Spleen (tissue), 11 donors: ENCODE measurements around the gene ADGRV1. TPM values are rescaled to one million over a fixed set of nuclear protein-coding genes. Genes with fewer than 3 reads are reported as not detected.
"Not testable (repeated sequence)": the region's sequence is repeated elsewhere in the genome, so short reads cannot be mapped to it uniquely, and the experiment has no call there.

Experiments
- DNase-seq: peaks from one replicate; pipeline ENCODE4 v3.0.0-alpha.2; 2020
- H3K27ac ChIP-seq, 8 donors: fragments of 200-600 bp; sonication (generic) in 7 of 8; 1 replicate in 4 of 8; 2 replicates in 4 of 8; pipeline versions ENCODE4 v1.5.0 to v1.8.0; 2016 to 2021; ENCODE audit warnings: inconsistent platforms in 4 of 8, mild to moderate bottlenecking in 4 of 8, moderate library complexity in 1 of 8
- H3K27me3 ChIP-seq, 7 donors: fragments of 200-600 bp; sonication (generic) in 6 of 7; replicated peaks in 1 of 7; 1 replicate in 4 of 7; 2 replicates in 3 of 7; pipeline versions ENCODE4 v1.5.0 to v1.8.0; 2016 to 2021; ENCODE audit warnings: inconsistent platforms in 3 of 7, mild to moderate bottlenecking in 1 of 7
- H3K36me3 ChIP-seq, 6 donors: fragments of 200-600 bp; sonication (generic) in 5 of 6; 1 replicate in 4 of 6; 2 replicates in 2 of 6; pipeline versions ENCODE4 v1.5.0 to v1.8.0; 2016 to 2021; ENCODE audit warnings: inconsistent platforms in 2 of 6
- H3K4me1 ChIP-seq, 6 donors: fragments of 200-600 bp; sonication (generic) in 5 of 6; 1 replicate in 3 of 6; 2 replicates in 3 of 6; pipeline versions ENCODE4 v1.5.0 to v1.8.0; 2016 to 2021; ENCODE audit warnings: inconsistent platforms in 3 of 6
- H3K4me3 ChIP-seq, 8 donors: fragments of 200-600 bp; sonication (generic) in 7 of 8; 1 replicate in 4 of 8; 2 replicates in 4 of 8; pipeline versions ENCODE4 v1.5.0 to v1.8.0; 2016 to 2021; ENCODE audit warnings: inconsistent platforms in 4 of 8, mild to moderate bottlenecking in 4 of 8, moderate library complexity in 2 of 8
- H3K9me3 ChIP-seq, 8 donors: fragments of 200-600 bp; sonication (generic) in 7 of 8; 1 replicate in 4 of 8; 2 replicates in 4 of 8; pipeline versions ENCODE4 v1.5.0 to v1.8.0; 2016 to 2021; ENCODE audit warnings: inconsistent platforms in 4 of 8
- POLR2A ChIP-seq, 3 donors: fragments of 450-650 bp; IDR thresholded peaks; one replicate each; pipeline ENCODE4 v1.5.1; 2017; ENCODE audit warnings: antibody characterized with exemption in 3 of 3, mild to moderate bottlenecking in 1 of 3
- POLR2AphosphoS5 ChIP-seq, 3 donors: sonication (generic); formaldehyde crosslinking; IDR thresholded peaks; one replicate each; pipeline ENCODE4 v1.5.1; 2017; ENCODE audit warnings: antibody characterized with exemption in 3 of 3
- WGBS, 5 donors: extraction: QIAGEN DNeasy Blood & Tissue Kit in 3 of 5; methylation state at CpG; one replicate each; pipeline versions ENCODE4 v1.1.5 to v1.1.7; 2013 to 2018; 5-methylcytosine and 5-hydroxymethylcytosine counted together
- intact Hi-C: fragments of 100-400 bp; cut with DNase I; formaldehyde crosslinking; loops from one replicate; pipeline ENCODE4 v1.15.0; 2023; ENCODE audit warnings: low total_unique reads
- polyA plus RNA-seq, 3 donors: library from polyadenylated mRNA; stranded (reverse); fragments of 200-250 nt; gene quantifications; one replicate each; pipeline ENCODE4 v1.2.1, GENCODE V29; 2013
- total RNA-seq, 7 donors: library from RNA; depleted of rRNA in 3 of 7; stranded (reverse); fragments of >200 nt in 3 of 7; fragmentation: NEBNext Ultra II Directional in 4 of 7; extraction: Animal tissue kit (Norgen Biotek cat#: 25700) in 4 of 7; gene quantifications; one replicate each; pipeline versions ENCODE4 v1.1.0 to v1.2.1, GENCODE V29; 2016 to 2021
- TF ChIP-seq, protein P1 (sequence below), 11 experiments: fragments of 200-600 bp in 7 of 11; fragments of 450-650 bp in 4 of 11; sonication (generic) in 4 of 11; IDR thresholded peaks in 8 of 11; conservative IDR thresholded peaks in 3 of 11; 1 replicate in 7 of 11; 2 replicates in 4 of 11; pipeline versions ENCODE4 v1.4.0 to v1.8.0; 2016 to 2021; ENCODE audit warnings: antibody characterized with exemption in 11 of 11, inconsistent platforms in 4 of 11, mild to moderate bottlenecking in 1 of 11
- donor health status: healthy with polysubstance abuse.
- donor health status: DM: no; HTN: no; CAD: no; lungs with moderate emphysema.
- donor health status: DM: no; HTN: no; CAD: no.
- donor health status: Bipolar disorder and iron deficiency.
- donor health status: healthy.
- donor health status: DM: no; HTN: no; CAD: no.
- donor health status: DM: yes; HTN: yes; CAD: no.

ADGRV1 gene
- total and polyA plus RNA-seq, 10 donors = 0.08 to 0.69 (median 0.28) TPM; not detected in 3

DNA sequence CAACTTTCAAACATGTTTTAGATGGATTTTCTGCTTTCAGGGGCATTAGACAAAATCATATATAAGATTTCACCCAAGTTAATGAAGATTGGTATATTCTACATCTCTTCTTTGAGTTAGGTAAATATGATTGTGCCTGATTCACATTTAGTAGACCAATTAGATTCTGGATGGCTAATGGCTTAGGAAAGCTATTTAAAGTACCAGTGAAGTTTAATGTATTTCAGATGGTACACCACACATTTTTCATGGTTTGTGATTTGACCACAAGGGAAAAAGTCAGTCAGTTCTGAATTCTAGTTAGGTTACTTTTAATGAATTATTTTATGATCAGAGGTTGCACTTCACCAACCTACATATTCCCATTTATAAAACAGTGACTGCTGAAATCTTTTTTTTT lies 409.7 kb downstream of the ADGRV1 start:
- Histone ChIP-seq H3K4me3 (no peak overlapping the region), H3K27me3 (no peaks in the 10 kb centered on the region), H3K9me3 (peaks cover 0 to 15% (median 3%) of the 10 kb centered on the region in 8 donors), H3K4me1 (no peaks in the 10 kb centered on the region), H3K36me3 (no peaks in the 10 kb centered on the region), H3K27ac (peak overlapping the region in 5 of 8 donors; percentile 18 to 64 (median 56))
- intact Hi-C loops = no loop called here
- TF ChIP-seq POLR2AphosphoS5 (IDR thresholded peaks at IDR 0.05) = no peak
- TF ChIP-seq, protein P1, sequence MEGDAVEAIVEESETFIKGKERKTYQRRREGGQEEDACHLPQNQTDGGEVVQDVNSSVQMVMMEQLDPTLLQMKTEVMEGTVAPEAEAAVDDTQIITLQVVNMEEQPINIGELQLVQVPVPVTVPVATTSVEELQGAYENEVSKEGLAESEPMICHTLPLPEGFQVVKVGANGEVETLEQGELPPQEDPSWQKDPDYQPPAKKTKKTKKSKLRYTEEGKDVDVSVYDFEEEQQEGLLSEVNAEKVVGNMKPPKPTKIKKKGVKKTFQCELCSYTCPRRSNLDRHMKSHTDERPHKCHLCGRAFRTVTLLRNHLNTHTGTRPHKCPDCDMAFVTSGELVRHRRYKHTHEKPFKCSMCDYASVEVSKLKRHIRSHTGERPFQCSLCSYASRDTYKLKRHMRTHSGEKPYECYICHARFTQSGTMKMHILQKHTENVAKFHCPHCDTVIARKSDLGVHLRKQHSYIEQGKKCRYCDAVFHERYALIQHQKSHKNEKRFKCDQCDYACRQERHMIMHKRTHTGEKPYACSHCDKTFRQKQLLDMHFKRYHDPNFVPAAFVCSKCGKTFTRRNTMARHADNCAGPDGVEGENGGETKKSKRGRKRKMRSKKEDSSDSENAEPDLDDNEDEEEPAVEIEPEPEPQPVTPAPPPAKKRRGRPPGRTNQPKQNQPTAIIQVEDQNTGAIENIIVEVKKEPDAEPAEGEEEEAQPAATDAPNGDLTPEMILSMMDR (IDR thresholded peaks at IDR 0.05 in 8 of 11, conservative IDR thresholded peaks at IDR 0.05 in 3 of 11) = no peak
- no peak for TF ChIP-seq POLR2A (IDR thresholded peaks at IDR 0.05)
- DNase-seq = no peak

DNA sequence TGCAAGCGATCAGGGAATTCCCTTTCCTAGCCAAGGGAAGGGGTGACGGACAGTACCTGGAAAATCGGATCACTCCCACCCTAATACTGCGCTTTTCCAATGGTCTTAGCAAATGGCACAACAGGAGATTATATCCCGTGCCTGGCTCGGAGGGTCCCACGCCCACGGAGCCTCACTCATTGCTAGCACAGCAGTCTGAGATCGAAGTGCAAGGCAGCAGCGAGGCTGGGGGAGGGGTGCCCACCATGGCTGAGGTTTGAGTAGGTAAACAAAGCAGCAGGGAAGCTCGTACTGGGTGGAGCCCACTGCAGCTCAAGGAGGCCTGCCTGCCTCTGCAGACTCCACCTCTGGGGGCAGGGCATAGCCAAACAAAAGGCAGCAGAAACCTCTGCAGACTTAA lies 411.3 kb downstream of the ADGRV1 start:
- DNase-seq, H3K4me3 ChIP-seq, intact Hi-C loops, H3K27ac ChIP-seq, H3K27me3 ChIP-seq, H3K4me1 ChIP-seq, H3K36me3 ChIP-seq: not testable (repeated sequence)
- H3K9me3 ChIP-seq = peaks cover 0 to 15% (median 3%) of the 10 kb centered on the region in 8 donors
- WGBS, 5 donors = 83 to 94% (median 91%) methylated on average over 8 to 11 of the region's 11 CpGs

DNA sequence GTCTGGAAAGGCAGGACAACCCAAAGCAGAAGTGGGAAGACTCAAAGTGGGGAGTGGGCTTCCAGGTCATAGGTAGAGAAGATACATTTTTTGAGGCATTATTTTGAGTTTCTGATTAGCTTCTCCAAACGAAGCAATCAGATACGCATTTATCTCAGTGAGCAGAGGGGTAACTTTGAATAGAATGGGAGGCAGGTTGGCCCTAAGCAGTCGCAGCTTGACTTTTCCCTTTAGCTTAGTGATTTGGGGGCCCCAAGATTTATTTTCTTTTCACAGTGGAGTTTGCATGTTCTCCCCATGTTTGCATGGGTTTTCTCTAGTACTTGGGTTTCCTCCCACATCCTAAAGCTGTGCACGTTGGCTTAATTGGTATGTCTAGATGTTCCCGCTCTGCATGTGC lies 422.6 kb downstream of the ADGRV1 start:
- Histone ChIP-seq H3K4me1 (no peaks in the 10 kb centered on the region), H3K27ac (no peak overlapping the region), H3K27me3 (no peaks in the 10 kb centered on the region), H3K9me3 (no peaks in the 10 kb centered on the region), H3K4me3 (no peak overlapping the region), H3K36me3 (no peaks in the 10 kb centered on the region)
- TF ChIP-seq POLR2A (IDR thresholded peaks at IDR 0.05) = no peak
- no peak for TF ChIP-seq POLR2AphosphoS5 (IDR thresholded peaks at IDR 0.05)
- TF ChIP-seq, protein P1 (IDR thresholded peaks at IDR 0.05 in 8 of 11, conservative IDR thresholded peaks at IDR 0.05 in 3 of 11) = no peak
- intact Hi-C loops = no loop called here
- no peak for DNase-seq
- WGBS, 5 donors = 76 to 89% (median 85%) methylated on average over 5 of the region's 5 CpGs

DNA sequence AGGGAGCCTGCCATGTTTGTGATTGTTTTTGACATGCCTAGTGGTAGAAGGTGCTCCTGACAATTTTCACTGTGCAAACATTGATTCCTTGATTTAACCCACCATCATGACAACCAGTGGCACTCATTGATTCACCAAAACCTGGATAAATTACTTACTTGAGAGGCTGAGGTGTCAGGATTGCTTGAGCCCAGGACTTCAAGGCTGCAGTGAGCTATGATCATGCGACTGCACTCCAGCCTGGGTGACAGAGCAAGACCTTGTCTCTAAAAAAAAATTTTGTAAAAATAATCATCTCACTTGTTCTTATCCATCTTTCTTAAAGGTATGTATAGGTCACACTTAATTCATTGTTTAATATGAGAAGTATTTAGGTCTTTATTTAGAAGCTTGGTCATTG lies 423.2 kb downstream of the ADGRV1 start:
- WGBS, 5 donors = 0 to 100% (median 95%) methylated on average over 1 of the region's 1 CpG
- intact Hi-C loops = no loop called here
- Histone ChIP-seq H3K9me3 (no peaks in the 10 kb centered on the region), H3K36me3 (no peaks in the 10 kb centered on the region), H3K4me1 (no peaks in the 10 kb centered on the region), H3K4me3 (no peak overlapping the region), H3K27me3 (no peaks in the 10 kb centered on the region), H3K27ac (no peak overlapping the region)
- TF ChIP-seq POLR2A (IDR thresholded peaks at IDR 0.05) = no peak
- no peak for TF ChIP-seq POLR2AphosphoS5 (IDR thresholded peaks at IDR 0.05)
- TF ChIP-seq, protein P1 (IDR thresholded peaks at IDR 0.05 in 8 of 11, conservative IDR thresholded peaks at IDR 0.05 in 3 of 11) = no peak
- DNase-seq = no peak

DNA sequence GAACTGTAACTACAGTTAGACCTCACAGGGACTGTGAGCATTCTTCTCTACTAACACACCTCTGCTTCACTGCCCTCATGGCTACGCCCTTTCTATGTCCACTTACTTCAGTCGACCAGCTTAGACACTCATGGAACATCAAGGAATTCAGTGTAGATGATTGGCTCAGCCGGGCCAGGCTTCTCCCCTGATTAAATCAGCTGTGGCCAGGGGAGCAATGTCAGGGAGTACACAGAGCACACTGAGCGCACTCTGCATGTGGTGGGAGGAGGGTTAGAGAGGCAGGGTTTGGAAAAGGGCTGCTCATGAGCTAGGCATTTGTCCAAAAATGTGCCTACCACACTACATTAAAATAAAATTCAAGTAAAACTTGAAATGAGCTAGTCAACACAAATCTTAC lies 424.0 kb downstream of the ADGRV1 start:
- WGBS, 5 donors = 56 to 76% (median 70%) methylated on average over 4 of the region's 4 CpGs
- Histone ChIP-seq H3K4me3 (no peak overlapping the region), H3K36me3 (no peaks in the 10 kb centered on the region), H3K27me3 (no peaks in the 10 kb centered on the region), H3K9me3 (no peaks in the 10 kb centered on the region), H3K27ac (no peak overlapping the region), H3K4me1 (no peaks in the 10 kb centered on the region)
- TF ChIP-seq POLR2AphosphoS5 (IDR thresholded peaks at IDR 0.05) = no peak
- TF ChIP-seq, protein P1 (IDR thresholded peaks at IDR 0.05 in 8 of 11, conservative IDR thresholded peaks at IDR 0.05 in 3 of 11) = no peak
- no peak for TF ChIP-seq POLR2A (IDR thresholded peaks at IDR 0.05)
- intact Hi-C loops = no loop called here
- DNase-seq = no peak
